Measurements from ENCODE around the gene IQCB1.
"Not testable (repeated sequence)": the region's sequence is repeated elsewhere in the genome, so short reads cannot be mapped to it uniquely, and the experiment has no call there.

The IQCB1 gene, protein sequence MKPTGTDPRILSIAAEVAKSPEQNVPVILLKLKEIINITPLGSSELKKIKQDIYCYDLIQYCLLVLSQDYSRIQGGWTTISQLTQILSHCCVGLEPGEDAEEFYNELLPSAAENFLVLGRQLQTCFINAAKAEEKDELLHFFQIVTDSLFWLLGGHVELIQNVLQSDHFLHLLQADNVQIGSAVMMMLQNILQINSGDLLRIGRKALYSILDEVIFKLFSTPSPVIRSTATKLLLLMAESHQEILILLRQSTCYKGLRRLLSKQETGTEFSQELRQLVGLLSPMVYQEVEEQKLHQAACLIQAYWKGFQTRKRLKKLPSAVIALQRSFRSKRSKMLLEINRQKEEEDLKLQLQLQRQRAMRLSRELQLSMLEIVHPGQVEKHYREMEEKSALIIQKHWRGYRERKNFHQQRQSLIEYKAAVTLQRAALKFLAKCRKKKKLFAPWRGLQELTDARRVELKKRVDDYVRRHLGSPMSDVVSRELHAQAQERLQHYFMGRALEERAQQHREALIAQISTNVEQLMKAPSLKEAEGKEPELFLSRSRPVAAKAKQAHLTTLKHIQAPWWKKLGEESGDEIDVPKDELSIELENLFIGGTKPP

GRCh38 chr3:121834671-121835464 lies at the start of gene IQCB1, which contains the start of gene EAF2:
IQCB1 (minus strand) TSS chr3:121835060; CDS start chr3:121828960, 6,100 bp downstream.
EAF2 (plus strand) TSS chr3:121835209; CDS start chr3:121835286, 77 bp downstream.
- DNase-seq = peak; percentile 55 to 98 (median 92)

GRCh38 chr3:121883507-121883906 lies 48.6 kb upstream of the IQCB1 start:
- DNase-seq = no peak

- no peak for DNase-seq
Observed at GRCh38 chr3:121878411-121878810, 43.6 kb upstream of the IQCB1 start.

DNA sequence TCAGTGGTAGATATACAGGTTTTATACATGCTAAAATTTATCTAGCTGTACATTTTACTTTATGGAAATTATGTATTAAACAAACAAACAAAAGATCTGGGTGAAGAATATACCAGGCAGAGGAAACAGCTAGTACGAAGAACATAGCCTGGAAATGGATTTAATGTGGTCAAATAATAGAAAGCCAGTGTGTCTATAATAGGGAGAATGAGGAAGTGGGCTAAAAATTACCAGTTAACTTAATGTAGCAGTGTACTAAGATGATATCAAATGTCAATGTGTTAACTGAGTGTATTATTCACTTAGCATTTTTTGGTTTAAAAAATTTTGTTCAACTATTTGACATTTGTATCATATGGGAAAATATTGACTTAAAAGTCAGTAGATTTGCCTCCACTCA lies 36.6 kb upstream of the IQCB1 start:
- no peak for DNase-seq

DNA sequence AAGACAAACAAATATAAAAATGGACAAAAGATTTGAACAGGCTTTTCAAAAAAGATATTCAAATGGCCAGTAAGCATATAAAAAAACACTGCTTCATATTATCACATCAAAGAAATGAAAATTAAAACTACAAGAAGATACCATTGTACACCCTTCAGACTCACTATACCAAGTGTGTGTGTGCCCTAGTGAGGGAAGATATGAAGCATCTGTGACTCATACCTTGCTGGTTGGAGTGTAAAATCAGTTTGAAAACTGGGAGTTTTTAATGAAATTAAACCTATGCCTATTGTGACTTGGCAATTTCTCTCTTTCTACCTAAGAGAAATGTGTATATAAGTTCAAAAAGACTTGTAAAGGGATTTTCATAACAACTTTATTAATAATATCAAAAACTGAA lies 35.9 kb upstream of the IQCB1 start:
- no peak for DNase-seq

- no peak for DNase-seq
Observed at GRCh38 chr3:121869736-121870135, 34.9 kb upstream of the IQCB1 start.

DNA sequence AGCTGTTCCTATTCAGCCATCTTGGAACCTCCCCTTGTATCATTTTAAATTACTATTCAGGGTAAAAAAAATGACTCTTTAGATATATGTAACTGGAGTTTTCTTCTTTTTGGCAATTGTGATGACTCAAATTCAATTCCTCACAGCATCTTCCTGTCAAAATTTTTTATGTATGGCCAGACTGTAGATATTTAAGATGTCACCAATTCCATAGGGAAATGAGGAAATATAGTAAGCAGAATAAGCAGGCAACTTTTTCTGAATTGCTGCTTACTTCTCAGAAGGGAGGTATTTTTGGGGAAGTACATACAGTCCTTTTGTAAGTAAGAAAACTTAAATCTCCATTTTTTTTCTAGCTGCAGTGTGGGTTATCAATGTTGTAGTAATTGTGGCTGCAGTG lies 28.9 kb upstream of the IQCB1 start:
- DNase-seq = no peak

GRCh38 chr3:121863247-121863646 lies 28.4 kb upstream of the IQCB1 start:
- DNase-seq = not testable (repeated sequence)

- DNase-seq = not testable (repeated sequence)
Observed at GRCh38 chr3:121857778-121858177, 22.9 kb upstream of the IQCB1 start.

GRCh38 chr3:121855555-121855954 lies 20.7 kb upstream of the IQCB1 start:
- DNase-seq = no peak

GRCh38 chr3:121852256-121852655 lies 17.4 kb upstream of the IQCB1 start:
- DNase-seq = no peak

- no peak for DNase-seq
Observed at GRCh38 chr3:121844892-121845291, 10.0 kb upstream of the IQCB1 start.

DNA sequence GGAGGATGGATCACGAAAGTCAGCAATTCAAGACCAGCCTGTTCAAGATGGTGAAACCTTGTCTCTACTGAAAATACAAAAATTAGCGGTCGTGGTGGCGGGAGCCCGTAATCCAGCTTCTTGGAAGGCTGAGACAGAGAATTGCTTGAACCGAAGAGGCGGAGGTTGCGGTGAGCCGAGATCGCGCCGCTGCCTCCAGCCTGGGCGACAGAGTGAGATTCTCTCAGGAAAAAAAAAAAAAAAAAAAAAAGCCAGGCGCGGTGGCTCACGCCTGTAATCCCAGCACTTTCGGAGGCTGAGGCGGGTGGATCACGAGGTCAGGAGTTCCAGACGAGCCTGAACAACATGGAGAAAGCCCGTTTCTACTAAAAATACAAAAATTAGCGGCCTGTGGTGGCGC lies 5.1 kb upstream of the IQCB1 start:
- no peak for DNase-seq

GRCh38 chr3:121836481-121836880 lies 1.6 kb upstream of the IQCB1 start:
- no peak for DNase-seq

DNA sequence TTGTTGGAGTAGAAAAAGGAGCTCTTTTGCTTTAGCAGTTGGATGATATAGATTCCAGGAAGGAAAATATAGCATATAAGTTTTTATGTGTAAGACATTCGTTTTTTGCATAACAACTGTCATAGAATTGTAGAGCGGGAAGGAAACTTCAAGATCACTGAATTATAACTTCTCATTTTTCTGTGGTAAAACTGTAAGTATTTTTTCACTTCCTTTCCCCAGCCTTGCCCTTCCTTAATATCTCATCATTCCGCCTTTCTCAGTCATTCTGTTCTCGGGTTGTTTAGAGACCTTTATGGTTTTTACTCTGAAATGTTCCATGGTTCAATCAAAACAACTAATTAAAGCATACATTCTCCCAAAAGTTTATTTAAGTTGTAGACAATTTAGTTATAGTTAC lies 1.2 kb upstream of the IQCB1 start:
- no peak for DNase-seq

DNA sequence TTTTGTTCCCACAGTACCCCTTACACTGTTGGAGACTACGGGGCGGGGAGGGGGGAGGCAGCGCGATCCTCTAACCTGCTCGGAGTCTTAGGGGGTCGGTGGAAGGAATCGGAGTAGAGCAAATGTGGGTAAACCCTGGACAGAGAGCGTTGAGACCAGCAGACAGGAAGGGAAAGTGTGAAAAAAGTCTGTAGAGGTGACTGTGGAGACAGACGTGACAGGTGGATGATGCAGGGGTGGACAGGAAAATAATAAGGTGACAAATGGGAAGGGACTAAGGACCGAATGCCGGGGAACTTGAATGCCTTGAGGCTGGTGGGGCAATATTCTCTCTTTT lies 573 bp upstream of the IQCB1 start:
- DNase-seq = peak in 1 of 51 donors; percentile 8

DNA sequence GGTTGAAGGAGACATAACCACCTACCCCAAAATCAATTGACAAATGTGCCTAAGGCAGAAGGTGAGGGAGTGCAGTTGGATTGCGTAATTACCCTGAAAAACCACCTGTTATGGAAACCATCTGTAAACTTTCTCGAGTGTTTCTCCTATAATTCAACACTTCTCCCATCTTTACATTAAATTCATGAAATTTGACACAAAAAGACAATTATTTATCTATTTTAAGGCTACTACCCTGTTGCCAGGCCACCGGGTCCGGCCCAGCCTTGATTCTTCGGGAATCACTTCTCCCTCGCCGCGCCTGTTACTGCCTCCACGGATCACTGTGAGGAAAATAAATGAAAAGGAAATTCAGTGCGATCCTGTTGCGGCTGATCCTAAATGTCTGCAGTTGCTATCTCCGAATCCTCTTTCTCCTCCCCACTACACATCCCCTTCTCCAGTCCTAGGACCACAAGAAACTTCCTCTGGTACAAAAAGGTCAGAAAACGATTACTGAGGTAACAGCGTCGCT lies 646 bp downstream of the IQCB1 start:
- peak in 6 of 51 donors; percentile 1 to 30 (median 4) for DNase-seq

GRCh38 chr3:121822973-121823372 lies 11.9 kb downstream of the IQCB1 start:
- no peak for DNase-seq

DNA sequence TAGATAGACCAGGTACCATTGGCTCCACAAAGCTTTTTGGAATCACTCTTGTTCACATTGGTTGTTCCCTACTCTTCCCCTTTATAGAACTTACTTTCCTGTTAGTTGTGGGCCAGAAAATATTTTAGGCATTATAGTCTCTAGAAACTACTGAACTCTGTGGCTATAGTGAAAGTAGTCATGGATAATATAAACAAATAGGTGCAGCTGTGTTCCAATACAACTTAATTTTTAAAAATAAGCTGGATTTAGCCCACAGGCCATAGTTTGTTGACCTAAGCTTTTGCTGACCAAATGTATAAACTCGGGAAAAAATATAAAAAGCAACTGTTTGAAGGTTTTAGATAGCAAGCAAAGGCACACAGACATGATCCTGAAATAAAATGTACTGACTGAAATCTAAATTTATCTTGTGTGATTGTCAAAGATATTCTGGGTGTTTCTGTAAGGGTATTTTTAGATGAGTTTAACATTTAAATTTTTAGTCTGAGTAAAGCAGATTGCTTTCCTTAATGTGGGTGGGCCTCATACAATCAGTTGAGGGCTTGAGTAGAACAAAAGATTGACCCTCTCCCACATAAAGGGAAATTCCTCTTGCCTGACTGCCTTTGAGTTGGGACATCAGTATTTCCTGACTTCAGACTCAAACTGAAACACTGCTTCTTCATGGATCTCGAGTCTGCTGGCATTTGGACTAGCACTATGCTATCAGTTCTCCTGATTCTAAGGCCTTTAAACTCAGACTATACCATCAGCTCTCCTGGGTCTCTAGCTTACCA lies 13.2 kb downstream of the IQCB1 start:
- DNase-seq = no peak

DNA sequence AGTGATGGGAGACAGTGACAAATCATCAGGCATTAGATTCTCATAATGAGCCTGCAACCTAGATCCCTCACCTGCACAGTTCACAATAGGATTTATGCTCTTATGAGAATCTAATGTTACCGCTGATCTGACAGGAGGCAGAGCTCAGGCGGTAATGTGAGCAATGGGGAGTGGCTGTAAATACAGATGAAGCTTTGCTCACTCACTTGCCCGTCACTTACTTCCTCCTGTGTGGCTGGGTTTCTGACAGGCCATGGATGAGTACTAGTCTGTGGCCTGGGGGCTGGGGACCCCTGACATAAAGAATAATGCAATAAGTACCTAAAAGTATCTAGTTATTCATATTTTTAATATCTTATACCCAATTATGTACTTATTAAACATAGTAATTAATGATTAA lies 15.6 kb downstream of the IQCB1 start:
- DNase-seq = no peak

DNA sequence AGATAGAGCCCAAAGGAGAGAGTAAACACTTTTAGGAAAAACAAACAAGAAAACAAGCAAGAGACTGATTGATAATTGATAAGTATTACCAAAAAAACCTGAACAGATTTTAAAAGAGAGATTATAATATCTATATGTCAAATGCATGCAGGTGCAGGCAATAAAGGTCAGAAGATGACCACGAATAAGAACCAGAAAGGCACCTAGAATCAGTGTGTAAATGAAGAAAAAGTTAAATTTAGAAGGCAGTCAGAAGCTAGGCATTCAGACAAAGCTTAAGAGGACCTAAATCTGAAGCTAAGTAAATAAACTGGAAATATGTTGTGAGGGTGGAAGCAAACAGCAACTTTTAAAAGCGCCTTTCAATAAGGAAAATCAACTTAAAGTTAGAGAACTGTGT lies 16.3 kb downstream of the IQCB1 start:
- no peak for DNase-seq

All from hypothalamus (tissue), 51 donors.